Measurements from ENCODE around the gene SUSD4. TPM values are rescaled to one million over a fixed set of nuclear protein-coding genes. Genes with fewer than 3 reads are reported as not detected.
A peak's percentile ranks its signal among the peaks of the same experiment; 100 is the strongest.

Gene SUSD4
- total and polyA plus RNA-seq, 10 of the 15 experiments (the other 5 are each of a cell fraction or from before 2014, with no cell fraction given): 0.13 to 1.1 (median 0.26) TPM; not detected in 3

- no peak overlapping the region for H2AFZ ChIP-seq (ENCODE audit: control insufficient read depth, low read depth, low read length)
- FAIRE-seq: no peak
- no peaks in the 10 kb centered on the region for H4K20me1 ChIP-seq (ENCODE audit: control insufficient read depth, insufficient read depth)
- no peak overlapping the region for H3K4me3 ChIP-seq
- 10% methylated on average over 3 of the region's 3 CpGs for WGBS (ENCODE audit: insufficient coverage, insufficient replicate concordance, low lambda C conversion rate, missing lambda C conversion rate)
- peak; percentile 59 for ATAC-seq
- H3K27ac ChIP-seq (ENCODE audit: control insufficient read depth, insufficient read depth): no peak overlapping the region
- SMC1A ChIA-PET (ENCODE audit: uncharacterized antibody, unreplicated experiment): interaction anchor here (0.7 to 5.9 kb wide), 16 partner anchors 10 to 520 kb away, joined by 3 to 47 read pairs (median 4); partner anchors contain the start of gene TLR5
- CTCF ChIA-PET: interaction anchor here (0.6 to 4.6 kb wide), 14 partner anchors 14 to 169 kb away, joined by 3 to 62 read pairs (median 4); partner anchors contain the start of gene TLR5
- no peak for TF ChIP-seq ZNF384 (IDR thresholded peaks at IDR 0.05; ENCODE audit: borderline replicate concordance, low read depth, low read length)
- TF ChIP-seq ZNF687 (IDR thresholded peaks at IDR 0.05): 0 out of 2 replicates have a peak, but pooled peaks have one; percentile 11
- TF ChIP-seq SPI1 (IDR thresholded peaks at IDR 0.05; ENCODE audit: borderline replicate concordance, insufficient read depth, low read depth, low read length): peak; percentile 71; the same call in 1 of the 2 replicates
- TF ChIP-seq ZBED1 (IDR thresholded peaks at IDR 0.05; ENCODE audit: borderline replicate concordance): no peak
- 0 out of 2 replicates have a peak, but pooled peaks have one; percentile 36 for TF ChIP-seq RAD51 (IDR thresholded peaks at IDR 0.05)
- H3K9ac ChIP-seq (ENCODE audit: control insufficient read depth, insufficient read depth, low read length): no peak overlapping the region
- no TSS peak for BruUV-seq (replicated peaks)
- H3K4me2 ChIP-seq (ENCODE audit: control insufficient read depth, insufficient read depth): no peak overlapping the region
- RAD21 ChIA-PET (ENCODE audit: unreplicated experiment): interaction anchor here (0.8 to 3.0 kb wide), 21 partner anchors 13 to 453 kb away, joined by 3 to 19 read pairs (median 4); partner anchors contain the start of gene TLR5
- no peaks in the 10 kb centered on the region for H3K9me3 ChIP-seq (replicated peaks; ENCODE audit: control insufficient read depth, insufficient read depth, low read length)
- H3K79me2 ChIP-seq (ENCODE audit: control insufficient read depth, insufficient read depth, low read length): no peaks in the 10 kb centered on the region
- intact Hi-C loops (cut with micrococcal nuclease; ENCODE audit: unreplicated experiment): loop anchor here (1.0 kb wide), 1 partner anchor 69 kb away; no protein-coding TSS in a partner anchor
- in situ Hi-C loops (cut with MboI): no loop called here
- H3K27me3 ChIP-seq (replicated peaks in 1 of 2; ENCODE audit: control insufficient read depth in 2 of 2, insufficient read depth in 2 of 2, low read length in 1 of 2): peaks cover 0 to 3% of the 10 kb centered on the region in 2 experiments; a peak in 2 of 4 replicates
- no peaks in the 10 kb centered on the region for H3K36me3 ChIP-seq (ENCODE audit: control insufficient read depth in 2 of 2, insufficient read depth in 2 of 2, low read length in 1 of 2)
- no peaks in the 10 kb centered on the region for H3K4me1 ChIP-seq (ENCODE audit: control insufficient read depth, insufficient read depth, low read length)
- DNase-seq (ENCODE audit: low read depth, low spot score): no peak
- POLR2A ChIA-PET: interaction anchor here (1.2 to 1.4 kb wide), 3 partner anchors 11 to 40 kb away, joined by 3 to 8 read pairs (median 4); no protein-coding TSS in a partner anchor
Measured at GRCh38 chr1:223175633-223176032, 188.3 kb downstream of the SUSD4 start.

Measured in GM12878 (cell line).